DMS153 (cell line): ENCODE measurements around the gene TAPBP.

Source experiments
- DNase-seq: peaks from one replicate; lab custom pipeline; 2025; lab: John Stamatoyannopoulos, UW

The TAPBP gene

GRCh38 chr6:33319939-33320314, 6.0 kb upstream of the TAPBP start:
- no peak for DNase-seq

GRCh38 chr6:33318426-33319073, 4.7 kb upstream of the TAPBP start:
- no peak for DNase-seq

GRCh38 chr6:33317669-33318425, 4.0 kb upstream of the TAPBP start, which contains the start of gene ZBTB22:
TSS of gene ZBTB22 (minus strand) at chr6:33317744. CDS start at chr6:33316916, 828 bp downstream.
- peak; percentile 95 for DNase-seq

- DNase-seq, result no peak
These were observed 3.5 kb upstream of the TAPBP start for GRCh38 chr6:33317419-33317668.

GRCh38 chr6:33316603-33317418, 2.9 kb upstream of the TAPBP start:
- no peak for DNase-seq

- no peak for DNase-seq
These were observed 2.1 kb upstream of the TAPBP start for GRCh38 chr6:33315793-33316602.

- peak; percentile 53 for DNase-seq
These were observed 1.3 kb upstream of the TAPBP start for GRCh38 chr6:33314943-33315792.

- DNase-seq, result peak; percentile 52
These were observed 651 bp upstream of the TAPBP start for GRCh38 chr6:33314515-33314942.

GRCh38 chr6:33313105-33313708, 671 bp downstream of the TAPBP start:
- DNase-seq, result no peak

- peak; percentile 58 for DNase-seq
These were observed 1.3 kb downstream of the TAPBP start for GRCh38 chr6:33312361-33313104.

GRCh38 chr6:33306356-33306755, 7.5 kb downstream of the TAPBP start:
- DNase-seq, result no peak

GRCh38 chr6:33305052-33305451, 8.8 kb downstream of the TAPBP start:
- no peak for DNase-seq

GRCh38 chr6:33304216-33304615, 9.7 kb downstream of the TAPBP start:
- DNase-seq, result no peak

- DNase-seq, result no peak
These were observed 12.0 kb downstream of the TAPBP start for GRCh38 chr6:33301877-33302276.

GRCh38 chr6:33299237-33299944, 14.5 kb downstream of the TAPBP start:
- peak; percentile 88 for DNase-seq

GRCh38 chr6:33298773-33299236, 15.1 kb downstream of the TAPBP start, which contains the start of gene RGL2:
TSS of gene RGL2 (minus strand) at chr6:33298942. CDS start at chr6:33298610, 332 bp downstream.
- peak; percentile 40 for DNase-seq

- DNase-seq, result peak; percentile 42
These were observed 15.7 kb downstream of the TAPBP start for GRCh38 chr6:33297956-33298772.

GRCh38 chr6:33297406-33297955, 16.4 kb downstream of the TAPBP start:
- no peak for DNase-seq
